ENCODE measurements around the gene CTNNB1. TPM values are rescaled to one million over a fixed set of nuclear protein-coding genes. Genes with fewer than 3 reads are reported as not detected.

Gene CTNNB1
- total RNA-seq, 1 experiment from 2014 or later: 186 TPM

GRCh38 chr3:41241800-41242571 lies 42.7 kb downstream of the CTNNB1 start:
- ChIA-PET CTCF (no interaction called here), POLR2A (no interaction called here)
- Histone ChIP-seq H3K4me3 (ENCODE audit: low read depth in 2 of 2, low read length in 2 of 2) (no peak overlapping the region), H3K36me3 (ENCODE audit: control insufficient read depth, insufficient read depth, low read length) (peaks cover 16% of the 10 kb centered on the region), H3K4me1 (ENCODE audit: control insufficient read depth, insufficient read depth, low read length) (no peaks in the 10 kb centered on the region), H3K9me3 (ENCODE audit: control insufficient read depth, insufficient read depth, low read depth, low read length) (no peaks in the 10 kb centered on the region), H3K27ac (ENCODE audit: low read length) (no peak overlapping the region), H3K27me3 (ENCODE audit: control insufficient read depth, insufficient read depth, low read length) (no peaks in the 10 kb centered on the region)
- ATAC-seq (no peak), DNase-seq (ENCODE audit: low read depth, low spot score) (no peak)
- in situ Hi-C loops (cut with HindIII; ENCODE audit: low pct_unique_long_range_greater_than_20kb, low sequenced_read_pairs) (no loop called here), intact Hi-C loops (cut with micrococcal nuclease; ENCODE audit: unreplicated experiment) (no loop called here)
- TF ChIP-seq REST (IDR thresholded peaks at IDR 0.05; ENCODE audit: insufficient read depth in 1 of 2, low read depth in 2 of 2, low read length in 1 of 2) (no peak), SIN3A (IDR thresholded peaks at IDR 0.05; ENCODE audit: borderline replicate concordance, insufficient read depth, low read depth, low read length) (no peak), TCF7L2 (IDR thresholded peaks at IDR 0.05; ENCODE audit: low read depth, low read length) (no peak), POLR2AphosphoS5 (IDR thresholded peaks at IDR 0.05; ENCODE audit: low read depth, low read length) (no peak), CTCF (IDR thresholded peaks at IDR 0.05) (no peak)
- no TSS peak for BruUV-seq (replicated peaks)

GRCh38 chr3:41243183-41243582 lies 43.9 kb downstream of the CTNNB1 start:
- H3K27ac ChIP-seq (ENCODE audit: low read length): no peak overlapping the region
- intact Hi-C loops (cut with micrococcal nuclease; ENCODE audit: unreplicated experiment) (no loop called here), in situ Hi-C loops (cut with HindIII; ENCODE audit: low pct_unique_long_range_greater_than_20kb, low sequenced_read_pairs) (no loop called here)
- no peak overlapping the region for H3K4me3 ChIP-seq (ENCODE audit: low read depth in 2 of 2, low read length in 2 of 2)
- no peak for DNase-seq (ENCODE audit: low read depth, low spot score)
- 0 out of 2 replicates have a peak, but pooled peaks have one; percentile 36 for TF ChIP-seq POLR2AphosphoS5 (IDR thresholded peaks at IDR 0.05; ENCODE audit: low read depth, low read length)
- TF ChIP-seq CTCF (IDR thresholded peaks at IDR 0.05): no peak
- no peak for TF ChIP-seq TCF7L2 (IDR thresholded peaks at IDR 0.05; ENCODE audit: low read depth, low read length)
- TF ChIP-seq REST (IDR thresholded peaks at IDR 0.05; ENCODE audit: insufficient read depth in 1 of 2, low read depth in 2 of 2, low read length in 1 of 2): no peak
- no peaks in the 10 kb centered on the region for H3K9me3 ChIP-seq (ENCODE audit: control insufficient read depth, insufficient read depth, low read depth, low read length)
- no peaks in the 10 kb centered on the region for H3K4me1 ChIP-seq (ENCODE audit: control insufficient read depth, insufficient read depth, low read length)
- no TSS peak for BruUV-seq (replicated peaks)
- ChIA-PET CTCF (no interaction called here), POLR2A (no interaction called here)
- H3K27me3 ChIP-seq (ENCODE audit: control insufficient read depth, insufficient read depth, low read length): no peaks in the 10 kb centered on the region
- ATAC-seq: no peak
- H3K36me3 ChIP-seq (ENCODE audit: control insufficient read depth, insufficient read depth, low read length): peaks cover 16% of the 10 kb centered on the region
